Measurements from ENCODE around the gene C4orf50.
A peak's percentile ranks its signal among the peaks of the same experiment; 100 is the strongest.

C4orf50 gene

DNA sequence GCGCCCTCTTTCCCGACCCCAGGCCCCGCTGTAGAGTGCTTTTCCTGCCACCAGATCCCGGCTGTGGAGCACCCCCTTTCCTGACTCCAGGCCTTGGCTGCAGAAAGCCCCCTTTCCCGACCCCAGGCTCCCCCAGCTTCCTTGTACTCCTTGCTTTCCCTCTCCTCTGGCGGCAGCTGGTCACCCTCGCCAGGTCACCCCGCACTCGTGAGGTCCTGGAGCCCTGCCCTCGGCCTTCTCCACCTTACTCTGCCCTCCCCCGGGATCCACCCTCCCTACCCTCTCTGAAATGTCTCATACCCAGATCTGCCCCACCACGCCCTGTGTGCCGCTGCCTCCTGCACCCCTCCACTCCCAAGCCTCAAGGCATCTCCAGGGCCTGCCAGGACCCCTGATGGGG is 25.0 kb upstream of the C4orf50 start:
- no peak for DNase-seq

DNA sequence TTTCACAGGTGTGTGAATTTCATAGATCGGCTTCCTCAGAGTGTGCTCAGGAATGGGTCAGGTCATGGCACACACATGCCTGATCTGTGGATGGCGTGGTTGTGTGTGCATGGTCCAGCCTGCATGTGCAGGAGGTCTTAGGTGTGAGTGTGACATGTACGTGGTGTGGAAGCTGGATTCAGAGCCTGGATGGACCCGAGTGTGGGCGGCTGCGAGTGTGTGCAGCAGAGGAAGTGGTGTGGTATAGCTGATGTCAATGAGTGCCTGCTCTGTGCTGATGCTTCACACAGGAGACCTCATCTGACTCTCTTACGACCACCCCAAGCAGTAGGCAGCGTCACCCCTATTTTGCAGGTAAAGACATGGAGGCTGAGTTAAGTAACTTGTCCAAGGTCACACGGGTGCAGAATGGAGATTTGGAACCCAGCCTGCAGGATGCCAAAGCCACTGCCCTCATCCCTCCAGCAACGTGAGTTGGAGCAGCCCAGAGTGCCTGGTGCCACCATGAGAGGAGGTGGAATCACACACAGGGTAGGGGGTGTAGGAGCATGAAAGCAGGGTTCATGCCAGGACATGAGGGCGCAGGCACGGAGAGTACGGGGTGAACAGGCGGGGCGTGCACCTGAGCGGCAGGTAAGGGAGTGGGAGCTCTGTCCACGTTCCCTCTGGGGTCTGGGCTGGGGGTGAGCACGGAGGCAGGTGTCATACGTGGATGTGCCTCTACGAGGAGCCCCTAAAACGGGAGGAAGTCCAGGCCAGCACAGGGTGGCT is 24.2 kb upstream of the C4orf50 start:
- DNase-seq = no peak

DNA sequence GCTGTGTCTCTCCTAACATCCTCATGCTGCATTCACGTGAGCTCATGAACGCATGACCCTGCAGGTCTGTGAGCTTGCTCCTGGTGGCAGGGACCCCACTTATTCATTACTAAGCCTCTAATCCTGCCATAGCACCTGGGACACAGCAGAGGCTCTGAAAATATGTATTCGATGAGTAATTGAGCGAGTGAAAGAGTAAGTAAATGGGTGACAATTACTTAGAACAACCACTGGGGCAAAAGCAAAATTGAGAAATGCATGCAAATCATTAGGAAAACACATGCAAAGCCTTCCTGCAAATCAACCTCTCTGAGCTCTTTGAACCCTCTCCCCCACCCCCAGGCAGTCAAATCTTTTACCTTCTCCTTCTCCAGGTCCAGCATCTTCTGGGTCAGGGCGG is 23.6 kb upstream of the C4orf50 start:
- DNase-seq = no peak

DNA sequence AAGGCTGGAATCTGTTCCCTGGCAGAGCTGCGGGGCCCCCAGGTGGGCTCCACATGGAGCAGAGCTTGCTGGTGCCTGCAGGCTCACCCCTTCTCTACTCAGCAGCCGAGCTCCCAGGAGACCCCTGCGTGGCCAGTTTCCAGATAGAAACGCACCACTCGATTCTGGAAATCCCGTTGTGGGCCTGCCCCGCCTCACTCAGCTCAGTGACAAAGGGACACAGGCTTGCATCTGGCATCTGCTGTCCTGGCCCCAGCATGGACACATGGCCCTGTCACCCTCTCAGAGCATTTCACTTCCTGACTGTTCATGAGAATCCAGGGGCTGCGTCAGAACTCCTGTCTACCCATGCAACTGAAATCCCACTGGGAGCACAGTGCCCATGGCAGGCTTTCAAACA is 20.5 kb upstream of the C4orf50 start:
- no peak for DNase-seq

DNA sequence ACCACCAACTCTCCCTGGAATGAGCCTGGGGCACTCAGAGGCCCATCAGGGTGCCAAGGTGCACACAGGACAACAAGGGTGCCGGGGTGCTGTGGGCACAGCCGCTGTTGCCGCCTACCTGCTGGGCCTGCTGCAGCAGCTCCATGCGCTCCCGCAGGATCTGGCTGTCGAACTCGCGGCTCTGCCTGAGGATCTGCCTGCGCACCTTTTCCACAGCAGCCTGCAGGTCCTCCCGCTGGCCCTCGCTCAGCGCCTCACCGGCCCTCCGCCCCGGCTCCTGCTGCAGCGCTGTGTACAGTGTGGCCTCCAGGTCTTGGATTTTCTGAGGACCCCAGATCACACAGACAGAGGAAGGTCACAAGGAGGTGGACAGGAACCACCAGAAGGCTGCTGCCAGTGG is 17.6 kb upstream of the C4orf50 start:
- DNase-seq = no peak

DNA sequence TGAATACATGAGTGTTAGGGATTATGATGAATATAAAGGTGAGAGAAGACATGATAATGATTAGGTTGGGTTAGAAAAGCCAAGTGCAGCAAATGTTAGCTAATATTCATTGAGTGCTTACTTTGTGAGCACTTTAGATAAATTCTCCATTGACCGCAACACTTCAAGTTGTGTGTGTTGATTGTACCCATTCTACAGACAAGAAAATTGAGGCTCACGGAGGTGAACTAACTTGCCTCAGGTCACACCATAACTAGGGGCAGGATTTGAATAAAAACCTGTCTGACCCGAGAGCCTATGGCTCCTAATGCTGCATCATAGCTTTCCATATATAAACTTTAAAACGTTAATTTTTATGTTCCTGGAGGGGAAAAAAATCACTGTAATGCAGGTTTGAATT is 15.2 kb upstream of the C4orf50 start:
- DNase-seq = no peak

DNA sequence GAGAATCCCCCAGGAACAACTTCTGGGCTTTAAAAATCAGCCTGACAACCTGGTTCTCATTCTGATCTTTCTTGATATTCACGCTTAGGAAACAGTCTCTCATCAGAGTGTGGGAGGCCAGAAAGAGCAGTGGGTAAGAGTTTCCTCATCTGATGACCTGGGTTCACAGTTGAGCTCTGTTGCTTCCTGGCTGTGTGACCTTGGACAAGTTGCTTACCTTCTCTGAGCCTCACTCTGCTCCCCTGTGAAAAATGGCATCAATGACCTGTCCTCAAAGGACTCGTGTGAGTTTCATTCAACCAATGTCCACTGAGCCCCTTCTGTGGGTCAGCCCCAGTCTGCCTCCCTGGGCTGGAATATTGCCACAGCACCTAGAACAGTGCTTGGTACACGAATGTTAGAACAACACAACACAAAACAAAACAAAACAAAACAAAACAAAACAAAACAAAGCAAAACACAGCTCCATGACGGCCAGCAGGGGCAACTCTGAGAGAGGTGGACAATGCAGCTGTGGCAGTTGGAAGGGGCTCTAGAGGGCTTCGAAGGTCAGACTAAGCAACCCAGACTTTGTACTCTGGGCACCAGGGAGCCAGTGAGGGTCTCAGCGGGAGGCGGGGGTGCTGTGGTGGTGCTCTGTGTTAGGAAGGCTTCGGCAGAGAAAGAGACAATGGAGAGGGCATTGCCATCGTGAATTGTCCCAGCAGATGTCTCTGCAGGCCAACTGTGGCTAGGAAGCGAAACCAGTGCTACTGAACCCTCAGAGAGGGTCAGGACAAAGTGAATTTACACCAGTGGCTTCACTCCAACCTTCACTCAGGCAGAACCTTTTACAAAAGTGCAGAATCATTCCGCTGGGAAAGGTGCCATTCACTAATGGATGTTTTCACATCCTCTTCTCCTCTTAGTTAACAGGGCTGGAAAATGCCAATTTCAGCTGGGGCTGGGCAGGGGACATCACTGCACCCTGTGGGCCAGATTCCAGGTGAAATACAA is 14.3 kb upstream of the C4orf50 start:
- peak; percentile 38 to 46 for DNase-seq

DNA sequence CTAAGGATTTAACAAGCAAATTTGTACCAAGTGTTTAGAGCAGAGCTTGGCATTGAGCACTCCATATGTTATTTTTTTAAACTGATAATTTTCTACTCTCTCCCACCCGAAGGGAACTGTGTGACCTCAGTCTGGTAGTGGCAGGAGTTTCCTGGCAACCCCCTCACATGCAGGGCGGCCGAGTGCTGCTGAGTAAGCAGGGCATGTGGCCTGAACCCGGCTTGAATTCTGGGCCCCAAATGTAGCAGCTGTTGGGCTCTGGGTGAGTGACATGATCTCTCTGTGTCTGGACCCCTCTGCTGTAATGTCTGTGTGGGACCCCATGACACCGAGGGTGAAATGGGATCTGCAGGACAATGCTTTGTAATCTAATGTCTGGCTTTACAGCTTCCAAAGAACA is 13.6 kb upstream of the C4orf50 start:
- no peak for DNase-seq

DNA sequence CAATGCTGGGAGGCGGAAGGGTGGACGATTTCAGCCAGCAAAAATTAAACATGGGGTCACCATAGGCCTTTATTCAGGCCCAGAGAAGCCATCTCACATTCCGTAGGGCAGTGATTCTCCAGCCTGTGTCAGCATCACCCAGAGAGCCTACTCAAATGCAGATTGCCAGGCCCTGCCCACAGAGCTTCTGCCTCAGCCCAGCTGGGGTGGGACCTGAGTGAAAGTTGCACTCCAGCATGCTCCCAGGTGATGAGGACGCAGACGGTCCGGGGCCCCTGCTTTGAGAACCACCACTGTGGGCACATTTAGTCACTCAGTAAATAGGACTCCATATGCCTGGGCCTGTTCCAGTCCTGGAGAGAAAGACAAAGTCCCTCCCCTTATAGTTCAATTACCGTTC is 12.4 kb upstream of the C4orf50 start:
- DNase-seq = no peak

DNA sequence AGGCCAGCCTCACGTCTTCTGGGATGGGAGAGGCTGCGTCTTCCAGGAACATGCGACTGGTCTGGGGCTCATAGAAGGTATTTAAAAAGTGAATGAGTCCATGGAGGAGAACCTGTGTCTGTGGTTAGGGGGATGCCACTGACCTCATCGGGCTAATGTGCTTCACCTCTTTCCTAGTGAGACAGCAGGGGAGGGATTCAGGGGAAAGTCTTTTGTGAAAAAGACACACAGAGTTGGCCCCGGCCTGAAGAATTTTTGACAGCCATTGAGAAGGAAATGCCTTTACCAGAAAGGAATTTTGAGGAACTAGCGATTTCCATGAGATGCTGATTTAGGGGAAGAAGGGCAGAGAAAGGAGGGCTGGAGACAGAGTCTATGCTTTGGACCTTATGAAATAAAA is 11.0 kb upstream of the C4orf50 start:
- DNase-seq = no peak

DNA sequence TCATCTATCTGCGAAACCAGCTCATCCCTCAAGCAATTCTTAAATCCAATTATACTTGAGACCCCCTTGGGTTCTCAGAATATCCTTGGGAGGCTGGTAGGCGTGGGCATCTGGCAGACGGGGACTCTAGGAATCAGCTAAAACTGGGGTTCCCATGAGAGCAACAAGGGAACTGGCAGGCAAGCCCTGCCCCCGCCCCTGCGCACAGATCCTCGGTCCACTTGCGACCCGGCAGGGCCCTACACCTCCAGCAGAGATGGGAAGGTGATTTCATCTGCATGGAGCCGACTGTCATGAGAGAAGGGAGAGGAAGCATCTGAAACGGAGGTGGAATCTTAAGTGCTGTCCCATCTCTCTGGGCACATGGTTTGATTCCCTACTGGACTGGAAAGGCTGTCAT is 9.9 kb upstream of the C4orf50 start:
- DNase-seq = no peak

DNA sequence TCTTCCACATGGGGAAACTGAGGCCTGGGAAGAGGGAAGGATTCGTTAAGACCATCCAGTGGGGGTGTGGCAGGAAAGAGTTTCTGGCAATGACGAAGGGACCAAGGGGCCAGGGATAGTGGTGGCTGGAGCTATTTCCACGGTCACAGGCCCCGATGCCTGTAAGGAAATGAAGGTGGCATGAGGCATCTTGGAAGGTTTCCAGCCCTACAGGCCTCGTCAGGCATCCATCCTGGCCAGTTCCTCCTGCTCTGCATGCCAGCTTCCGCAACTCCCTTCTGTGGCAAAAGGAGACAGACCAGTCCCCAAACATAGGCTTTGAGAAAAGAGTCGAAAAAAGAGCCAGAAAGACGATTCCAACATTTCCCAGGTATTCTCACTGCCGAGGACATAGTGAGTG is 9.2 kb upstream of the C4orf50 start:
- no peak for DNase-seq

DNA sequence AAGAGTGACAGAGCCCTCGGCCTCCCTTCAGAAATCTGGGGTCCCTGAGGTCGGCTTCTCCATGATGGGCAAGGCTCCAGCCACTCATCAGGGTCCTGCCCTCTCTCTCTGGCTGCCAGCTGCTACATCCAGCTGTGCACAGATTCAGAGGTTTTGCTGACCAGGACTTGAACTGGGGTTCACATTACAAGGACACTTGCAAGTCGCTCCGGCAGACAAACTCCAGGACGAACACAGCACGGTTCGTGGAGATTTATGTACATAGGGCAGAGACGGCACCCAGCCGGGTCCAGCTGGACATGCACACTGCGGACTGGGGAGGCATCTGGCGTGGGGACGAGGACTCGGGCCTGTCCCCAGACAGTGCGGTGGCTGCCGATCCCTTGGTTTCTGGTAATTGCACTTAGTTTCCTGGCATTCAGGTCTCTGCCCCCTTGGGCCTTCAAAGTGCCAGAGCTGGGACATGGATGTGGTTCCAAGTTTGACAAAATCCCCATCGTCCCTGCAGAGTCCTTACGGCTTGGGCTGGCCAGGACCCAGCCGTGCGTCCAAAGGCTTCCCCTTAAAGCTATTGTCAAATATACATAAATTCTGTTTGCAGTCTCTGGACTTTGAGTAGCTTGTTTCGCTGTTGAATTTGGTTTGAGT is 6.2 kb upstream of the C4orf50 start:
- no peak for DNase-seq

DNA sequence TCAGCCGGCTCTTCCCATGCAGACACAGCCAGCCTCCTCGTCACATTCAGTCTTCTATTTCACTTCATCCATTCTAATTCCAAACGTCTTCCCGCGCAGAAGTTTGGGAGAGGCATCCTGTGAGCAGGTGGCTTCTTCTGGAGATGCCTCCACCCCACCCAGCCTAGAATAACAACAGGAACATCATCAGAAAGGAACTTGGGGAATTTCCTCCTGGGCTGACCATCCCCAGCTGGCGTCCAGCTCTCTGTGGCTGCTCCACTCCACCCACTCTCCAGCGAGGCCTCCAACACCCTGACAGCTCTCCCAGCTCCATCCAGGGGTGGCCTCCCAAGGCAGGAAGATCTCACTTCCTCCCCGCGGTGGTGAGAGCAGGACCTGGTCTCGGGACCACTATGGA is 5.5 kb upstream of the C4orf50 start:
- no peak for DNase-seq

DNA sequence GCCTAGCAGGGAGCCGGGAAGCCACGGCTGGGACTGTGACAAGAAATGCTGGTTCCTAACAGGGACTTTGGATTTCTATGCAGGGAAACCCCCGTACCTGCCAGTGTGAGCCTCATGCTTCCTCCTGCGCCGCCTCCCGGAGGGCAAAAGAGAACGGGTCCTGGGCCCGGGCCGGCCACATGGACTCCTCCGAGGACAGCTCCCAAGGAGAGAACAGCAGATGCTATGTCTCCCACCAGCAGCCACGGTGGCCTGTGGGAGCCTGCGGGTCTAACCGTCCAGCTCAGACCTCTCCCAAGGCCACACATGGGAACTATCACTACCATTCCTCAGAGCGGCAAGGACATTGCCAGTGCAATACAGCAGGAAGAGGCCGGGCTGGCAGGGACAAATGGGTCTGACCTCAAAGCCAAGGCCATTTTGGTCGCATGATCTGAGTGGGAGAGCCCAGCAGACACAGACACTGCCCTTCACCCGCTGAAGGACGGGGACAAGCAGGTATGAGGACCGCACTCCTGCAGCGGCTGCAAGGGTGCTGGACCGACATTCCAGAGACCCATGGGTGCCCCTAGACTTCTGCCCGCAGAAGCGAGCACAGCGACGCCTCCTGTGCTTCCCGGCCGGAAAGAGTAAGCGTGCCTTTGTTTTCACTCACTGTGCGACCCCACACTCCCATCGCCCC is 4.5 kb upstream of the C4orf50 start:
- DNase-seq = no peak

DNA sequence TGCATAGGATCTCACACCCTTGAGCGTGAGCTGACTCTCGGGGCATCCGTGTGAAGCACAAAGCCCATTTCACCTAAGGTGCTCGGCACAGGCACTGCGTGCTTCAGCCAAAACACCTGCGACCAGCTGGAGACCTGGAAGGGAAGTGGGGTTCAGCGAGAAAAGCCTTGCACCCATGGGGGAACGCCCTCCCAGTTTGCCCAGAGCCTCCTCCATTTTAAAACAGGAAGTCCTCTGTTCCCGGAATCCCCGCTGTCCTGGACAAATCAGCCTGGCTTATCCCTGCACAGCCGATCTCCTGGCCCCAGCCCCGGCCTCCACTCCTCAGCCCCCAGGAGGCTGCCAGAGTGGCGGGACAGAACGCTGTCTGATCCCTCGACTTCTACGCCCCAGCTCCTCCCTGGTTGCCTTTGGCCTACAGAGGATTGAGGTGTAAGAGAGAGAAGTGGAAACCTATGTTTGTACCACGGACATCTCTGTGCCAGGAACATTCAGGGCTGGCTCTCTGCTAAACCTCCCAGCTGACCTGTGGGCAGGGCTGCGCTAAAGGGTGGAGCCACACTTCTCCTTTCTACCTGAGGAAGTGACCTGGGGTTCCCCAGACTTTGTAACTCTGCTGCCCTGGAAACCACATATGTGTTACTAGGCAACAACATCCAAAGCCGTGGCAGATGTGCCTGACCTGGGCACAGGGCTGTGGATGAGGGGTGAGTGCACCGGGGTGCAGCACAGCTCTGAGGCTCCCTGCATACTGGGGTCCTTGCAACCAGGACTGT is 3.8 kb upstream of the C4orf50 start:
- DNase-seq = no peak

DNA sequence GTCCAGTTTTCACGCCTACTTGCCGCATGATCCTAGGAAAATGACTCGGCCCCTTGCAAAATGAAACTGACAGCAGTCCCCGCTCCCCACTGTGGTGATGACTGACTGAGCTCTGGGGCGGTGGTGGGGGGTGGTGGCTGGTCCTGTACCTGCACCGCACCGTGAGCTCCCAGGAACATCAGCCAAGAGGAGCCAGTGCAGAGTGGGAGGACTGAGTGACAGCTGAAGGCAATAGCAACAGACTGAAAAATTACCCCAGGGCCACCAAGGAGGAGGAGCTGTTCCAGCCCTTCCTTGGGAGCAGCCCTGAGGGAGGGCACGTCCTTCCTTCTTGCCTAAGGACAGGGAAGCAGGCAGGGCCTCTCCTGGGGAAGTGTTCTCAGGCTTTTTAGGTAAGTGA is 2.4 kb upstream of the C4orf50 start:
- no peak for DNase-seq

DNA sequence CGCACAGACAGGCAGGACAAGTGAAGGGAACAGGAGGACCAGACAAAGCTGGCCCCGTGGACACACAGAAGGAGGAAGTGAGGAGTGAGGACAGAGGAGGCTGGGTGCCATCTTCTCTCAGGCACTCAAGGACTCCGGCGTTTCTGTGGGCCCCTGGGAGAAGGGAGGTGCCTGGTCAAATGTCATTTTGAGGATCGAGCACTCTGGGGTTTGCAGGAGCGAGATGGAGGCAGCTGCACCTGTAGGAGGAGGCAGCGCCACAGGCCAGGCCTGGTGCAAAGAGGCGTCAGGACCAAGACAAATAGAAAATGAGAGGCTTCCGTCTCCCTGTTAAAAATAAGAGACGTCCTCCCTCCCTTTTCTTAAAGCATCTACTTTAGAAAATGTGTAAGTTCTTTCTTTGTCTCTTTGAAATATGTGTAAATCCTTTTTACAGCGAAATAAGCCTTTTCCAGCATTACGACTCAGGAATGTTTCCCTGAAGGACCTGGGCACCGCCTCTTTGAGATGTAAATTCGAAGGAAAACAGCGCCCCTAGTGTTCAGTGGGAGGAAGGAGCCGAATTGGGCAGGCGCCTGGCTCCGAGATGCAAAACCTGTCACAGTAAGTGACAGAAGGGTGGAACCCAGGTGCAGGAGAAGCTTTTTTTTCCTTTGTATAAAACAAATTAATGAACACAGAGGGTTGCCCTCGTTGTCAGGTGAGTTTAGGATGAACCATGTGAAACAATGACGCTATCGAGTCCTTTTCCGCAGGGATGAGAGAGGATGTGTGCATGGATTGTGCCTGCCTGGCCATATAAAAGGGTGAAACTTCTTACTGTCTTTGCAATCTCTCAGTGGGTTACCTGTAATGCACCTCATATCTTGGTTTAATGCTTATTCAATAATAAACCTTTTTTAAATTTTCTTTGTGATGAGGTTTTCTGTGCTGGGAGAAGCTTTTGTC is 1.4 kb upstream of the C4orf50 start:
- DNase-seq = peak; percentile 25 to 51

DNA sequence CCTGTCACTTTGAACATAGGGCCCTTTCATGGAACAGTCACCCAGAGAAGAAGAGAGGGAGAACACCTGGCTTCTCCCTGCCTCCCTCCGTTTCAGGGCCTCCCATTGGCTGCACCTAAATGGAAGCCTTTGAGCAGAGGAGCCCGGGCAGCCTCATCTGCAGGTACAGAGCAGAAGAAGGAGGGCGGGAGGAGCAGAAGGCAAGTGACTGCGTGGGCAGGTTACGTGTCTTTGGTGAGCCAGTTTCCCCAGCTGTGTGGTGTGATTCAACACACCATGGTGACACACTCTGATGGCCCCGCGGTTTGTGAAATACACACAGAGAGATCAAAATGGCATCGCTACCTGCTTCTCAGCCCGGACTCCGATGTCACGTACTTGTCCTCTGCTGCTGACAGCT is 431 bp downstream of the C4orf50 start:
- no peak for DNase-seq

DNA sequence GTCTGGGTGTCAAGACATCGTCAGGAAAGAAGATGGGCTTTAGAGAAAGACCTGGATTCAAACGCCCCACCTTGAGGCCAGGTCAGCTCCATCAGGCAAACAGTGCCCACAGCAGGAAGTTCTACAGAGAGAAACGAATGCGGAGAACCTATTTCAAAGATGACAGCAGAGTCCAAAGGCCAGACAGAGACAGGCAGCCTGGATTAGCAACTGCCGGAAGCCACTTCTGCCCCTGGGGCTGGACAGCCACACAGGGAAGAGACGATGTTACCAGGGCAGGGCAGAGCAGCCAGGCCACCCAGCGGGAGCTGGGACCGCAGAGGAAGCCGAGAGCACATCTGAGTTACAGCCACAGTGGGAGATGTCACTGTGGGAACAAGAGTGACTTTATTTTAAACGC is 1.2 kb downstream of the C4orf50 start:
- DNase-seq = no peak

DNA sequence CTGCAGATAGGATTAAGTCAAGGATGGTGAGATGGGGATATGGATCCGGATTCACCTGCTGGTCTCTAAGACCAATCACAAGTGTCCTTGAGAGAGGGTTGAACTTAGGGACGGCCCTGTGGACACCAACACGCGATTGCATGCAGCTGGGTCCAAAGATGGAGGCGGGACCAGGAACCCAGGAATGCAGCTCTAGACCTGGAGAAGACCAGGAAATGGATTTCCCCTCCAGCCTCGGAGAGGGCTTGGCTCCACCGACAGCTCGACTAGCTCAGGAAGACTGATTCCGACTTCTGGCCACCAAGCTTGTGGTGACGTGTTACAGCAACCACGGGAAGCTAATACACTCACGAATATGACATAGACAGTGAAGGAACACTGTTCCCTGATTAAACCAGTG is 4.7 kb downstream of the C4orf50 start:
- DNase-seq = no peak

Data from hippocampal formation (tissue), 2 donors.